ENCODE data around the gene KIAA1614.
"Not testable (repeated sequence)": the region's sequence is repeated elsewhere in the genome, so short reads cannot be mapped to it uniquely, and the experiment has no call there.

The KIAA1614 gene

DNA sequence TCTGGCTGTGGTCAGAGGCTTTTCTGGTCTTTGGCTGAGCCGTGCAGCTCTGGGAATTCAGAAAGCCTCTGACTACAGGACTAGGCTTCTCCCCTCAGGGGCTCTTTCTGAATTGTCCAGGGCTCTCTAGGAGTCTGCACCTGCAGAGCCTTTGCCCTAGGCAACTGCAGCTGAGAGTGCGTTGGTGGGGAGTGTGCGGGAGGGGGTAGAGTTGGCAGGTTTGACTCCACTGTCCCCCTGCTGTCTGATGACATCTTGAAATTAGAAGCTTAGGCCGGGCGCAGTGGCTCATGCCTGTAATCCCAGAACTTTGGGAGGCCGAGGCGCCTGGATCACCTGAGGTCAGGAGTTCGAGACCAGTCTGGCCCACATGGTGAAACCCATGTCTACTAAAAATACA, 32.9 kb downstream of the KIAA1614 start:
- DNase-seq, result no peak

DNA sequence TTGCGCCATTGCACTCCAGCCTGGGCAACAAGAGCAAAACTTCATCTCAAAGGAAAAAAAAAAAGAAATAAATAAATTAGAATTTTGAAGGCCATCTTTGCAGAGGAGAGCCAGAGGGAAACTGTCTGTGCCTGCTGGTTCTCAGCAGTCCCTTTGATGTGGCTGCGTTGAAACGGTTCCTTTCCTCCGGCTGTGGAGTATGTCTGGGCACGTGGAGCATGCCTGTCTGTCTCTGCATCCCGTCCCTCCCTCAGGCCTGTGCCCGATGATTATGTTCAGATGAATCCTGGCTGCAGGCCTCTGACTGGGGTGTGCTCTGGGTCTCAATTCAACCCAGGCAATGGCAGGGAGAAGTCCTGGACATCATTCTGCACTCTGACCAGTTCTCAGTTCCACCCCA, 33.4 kb downstream of the KIAA1614 start:
- no peak for DNase-seq

DNA sequence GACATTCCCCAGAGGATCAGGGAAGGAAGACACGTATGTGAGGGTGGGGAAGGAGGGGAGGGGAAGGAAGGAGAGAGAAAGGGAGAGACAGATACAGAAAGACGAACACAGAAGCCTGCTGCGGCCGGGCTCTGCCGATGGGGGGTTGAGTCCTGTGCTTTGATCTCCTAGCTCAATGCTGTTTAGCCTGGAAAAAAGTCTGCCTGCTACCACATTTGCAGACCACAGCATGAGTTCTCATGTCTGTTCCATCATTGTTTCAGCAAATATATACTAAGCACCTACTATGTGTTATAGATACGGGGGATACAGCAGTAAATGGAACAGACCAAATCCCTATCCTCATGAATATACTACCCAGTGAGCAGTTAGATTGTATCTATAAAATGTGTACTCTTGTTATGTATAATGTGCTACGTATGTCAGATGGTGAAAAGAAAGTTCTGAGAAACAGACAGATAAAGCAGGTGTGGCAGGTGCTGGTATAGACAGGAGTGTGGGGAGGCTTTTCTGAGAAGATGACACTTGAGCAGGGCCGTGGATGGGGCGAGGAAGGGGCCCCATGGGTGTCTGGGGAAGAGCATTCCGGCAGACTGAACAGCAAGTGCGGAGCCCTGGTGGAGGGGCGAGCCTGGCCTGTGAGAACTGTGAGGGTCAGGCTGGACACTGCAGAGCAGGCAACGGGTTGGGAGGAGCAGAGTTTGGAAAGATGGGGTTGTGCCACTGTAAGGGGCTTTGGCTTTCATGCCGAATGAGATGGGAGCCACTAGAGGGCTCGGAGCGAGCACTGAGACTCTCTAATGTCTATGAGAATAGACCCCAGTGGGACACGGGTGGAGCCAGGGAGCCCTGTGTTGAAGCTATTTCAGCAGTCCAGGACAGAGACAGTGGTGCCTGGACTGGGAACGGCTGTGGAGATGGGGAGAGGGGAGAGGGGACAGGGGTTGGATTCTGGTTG, 34.1 kb downstream of the KIAA1614 start:
- DNase-seq, result no peak

DNA sequence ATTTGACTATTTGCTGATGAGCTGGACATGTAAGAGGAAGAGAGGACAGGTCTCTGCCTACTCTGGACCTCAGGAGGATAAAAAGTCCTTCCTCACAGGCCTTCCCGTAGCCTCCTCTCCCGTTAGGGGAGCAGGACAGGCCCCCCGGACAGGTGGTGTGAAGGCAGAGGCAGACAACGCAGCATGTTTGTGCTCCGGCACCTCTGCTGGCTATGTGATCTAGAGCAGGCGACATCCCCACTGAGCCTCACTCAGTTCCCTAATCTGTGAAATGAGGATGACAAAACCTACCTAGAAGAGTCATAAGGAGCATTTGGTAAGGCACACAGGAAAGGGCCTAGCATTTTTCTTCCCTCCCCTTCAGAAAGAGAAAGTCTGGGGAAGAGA, 34.8 kb downstream of the KIAA1614 start:
- DNase-seq, result no peak

DNA sequence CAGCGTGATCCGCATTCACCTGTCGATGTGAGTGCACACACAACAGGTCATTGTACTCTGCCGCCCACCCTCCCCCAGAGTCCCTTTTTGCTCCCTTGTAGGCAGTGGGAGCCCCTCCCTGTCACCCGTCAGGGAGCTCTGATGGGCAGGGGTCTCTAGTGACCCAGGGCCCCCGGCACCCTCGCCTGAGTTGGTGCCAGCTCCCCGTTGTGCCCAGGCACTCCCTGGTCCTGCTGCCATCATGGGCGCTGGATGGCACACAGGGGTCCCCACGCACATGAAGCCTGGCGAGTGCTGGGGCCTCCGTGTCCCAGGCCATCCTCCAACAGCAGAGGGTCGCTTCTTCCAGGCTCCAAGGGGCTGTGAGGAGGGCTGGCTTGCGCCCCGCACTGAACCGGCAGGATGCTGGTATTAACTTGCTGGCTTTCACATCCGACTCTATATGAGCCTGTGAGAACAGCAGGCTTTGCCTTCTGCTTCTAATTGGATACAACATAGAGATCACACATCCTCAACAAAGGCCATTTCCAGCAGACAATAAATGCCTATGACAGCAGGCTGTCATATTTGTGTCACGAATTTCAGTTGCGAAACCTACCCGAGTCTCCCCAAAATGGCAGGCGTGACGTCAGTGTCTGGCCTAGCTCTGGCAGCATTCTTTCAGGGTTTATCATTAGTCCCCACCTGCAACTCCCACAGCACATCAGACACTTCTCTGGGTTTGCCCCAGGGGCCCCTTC, 35.4 kb downstream of the KIAA1614 start:
- no peak for DNase-seq

DNA sequence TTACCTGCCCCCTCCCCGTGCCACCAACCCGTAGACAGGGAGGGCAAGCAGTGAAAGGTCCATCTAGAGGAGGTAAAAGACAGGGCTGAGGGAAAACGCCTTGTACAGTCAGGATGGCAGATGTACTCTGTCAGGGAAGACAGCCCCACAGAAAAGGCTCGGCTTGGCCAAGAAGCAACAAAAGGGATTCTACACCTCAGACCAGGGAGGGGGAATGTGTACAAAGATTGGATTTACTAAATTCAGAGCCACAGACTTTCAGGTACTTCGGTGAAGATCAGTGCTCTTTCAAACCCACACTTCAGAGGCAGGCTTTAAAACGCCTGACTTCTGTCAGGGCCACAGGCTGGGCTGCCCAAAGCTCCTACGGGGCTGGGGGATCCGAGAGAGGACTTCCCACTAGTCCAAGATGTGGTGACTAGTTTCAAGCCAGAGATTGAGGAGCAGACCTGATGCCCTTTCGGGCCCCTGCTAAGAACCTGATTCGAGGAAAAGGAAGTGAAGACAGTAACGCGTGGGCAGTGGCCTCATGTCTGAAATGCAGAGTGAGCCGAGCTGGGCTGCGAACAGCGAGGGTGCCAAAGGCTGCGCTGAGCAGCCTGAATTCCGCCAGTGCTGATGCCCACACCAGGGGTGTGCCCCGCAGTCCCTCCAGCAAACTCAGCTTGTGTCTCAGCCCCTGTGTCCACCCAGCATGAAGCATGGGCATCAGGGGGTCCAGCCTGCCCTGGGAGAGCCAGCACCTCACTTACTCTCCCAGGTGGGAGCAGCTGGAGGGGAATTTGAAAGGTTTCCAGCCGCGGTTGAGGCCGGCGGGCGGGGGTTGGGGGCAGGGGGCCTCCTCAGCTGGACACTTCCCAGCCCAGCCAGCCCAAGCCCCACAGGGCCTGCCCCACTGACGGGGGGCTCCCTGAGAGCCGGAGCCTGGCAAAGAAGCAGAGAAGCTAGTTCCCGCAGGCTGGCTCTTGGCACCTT, 36.2 kb downstream of the KIAA1614 start:
- no peak for DNase-seq

DNA sequence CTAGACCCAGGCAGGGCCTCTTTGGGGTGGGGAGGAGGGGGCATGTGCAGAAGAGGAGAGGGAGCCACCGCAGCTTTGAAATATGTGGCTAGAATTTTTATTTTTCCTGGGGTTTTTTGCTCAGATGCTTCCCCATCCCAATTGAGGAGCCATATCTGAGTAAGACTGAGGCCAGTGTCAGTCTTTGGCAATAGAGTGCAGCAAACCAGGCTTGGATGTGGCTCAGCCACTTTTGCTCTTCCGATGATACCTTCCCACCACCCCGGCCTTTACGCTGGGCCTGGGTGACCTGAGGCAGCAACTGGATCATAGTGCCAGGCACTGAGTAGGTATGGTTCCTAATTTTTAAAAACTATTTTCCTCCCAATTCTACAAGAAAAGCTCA, 36.9 kb downstream of the KIAA1614 start:
- no peak for DNase-seq

DNA sequence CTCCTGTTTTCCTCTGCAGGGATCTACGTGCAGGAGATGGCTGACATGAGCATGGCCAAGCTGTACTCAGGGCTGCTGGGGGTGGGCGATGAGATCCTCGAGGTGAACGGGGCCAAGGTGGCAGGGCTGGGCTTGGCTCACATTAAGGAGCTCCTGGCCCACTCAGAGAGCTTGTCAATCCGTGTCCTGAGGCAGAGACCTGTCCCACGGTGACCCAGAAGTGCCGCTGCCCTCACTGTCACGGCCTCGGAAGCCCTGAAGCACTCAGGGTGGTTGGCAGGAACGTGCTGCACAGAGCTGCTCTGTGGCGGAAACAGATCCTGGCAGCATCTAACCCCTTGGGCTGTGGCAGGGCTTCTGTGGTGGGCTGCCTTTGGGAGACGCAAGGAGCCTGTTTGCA, 37.6 kb downstream of the KIAA1614 start:
- no peak for DNase-seq

DNA sequence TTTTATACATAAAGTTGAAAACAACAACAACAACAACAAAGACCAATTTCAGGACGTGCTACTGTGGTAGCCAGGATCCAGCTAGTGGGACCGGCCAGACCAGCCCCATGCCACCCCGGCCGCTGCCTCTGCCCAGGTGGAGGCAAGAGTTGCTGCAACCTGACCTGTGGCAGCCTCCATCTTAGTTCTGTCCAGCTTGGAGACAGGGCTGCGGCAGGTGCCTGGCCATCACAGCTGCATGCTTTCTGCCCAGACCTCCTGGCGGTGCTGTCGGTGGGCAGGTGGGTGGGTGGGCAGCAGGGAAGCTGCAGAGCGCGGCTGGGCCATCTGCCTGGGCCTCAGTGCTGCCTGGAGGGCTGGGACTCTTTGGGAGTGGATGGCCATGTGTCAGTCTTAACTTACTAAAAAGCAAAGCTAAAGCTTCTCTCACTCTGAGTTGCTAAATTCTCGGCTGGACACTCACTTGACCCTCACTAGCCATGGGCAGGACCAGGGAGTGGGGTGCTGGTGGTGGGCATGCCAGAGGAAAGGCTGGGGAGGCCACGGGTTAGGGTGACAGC, 38.6 kb downstream of the KIAA1614 start:
- DNase-seq, result no peak

DNA sequence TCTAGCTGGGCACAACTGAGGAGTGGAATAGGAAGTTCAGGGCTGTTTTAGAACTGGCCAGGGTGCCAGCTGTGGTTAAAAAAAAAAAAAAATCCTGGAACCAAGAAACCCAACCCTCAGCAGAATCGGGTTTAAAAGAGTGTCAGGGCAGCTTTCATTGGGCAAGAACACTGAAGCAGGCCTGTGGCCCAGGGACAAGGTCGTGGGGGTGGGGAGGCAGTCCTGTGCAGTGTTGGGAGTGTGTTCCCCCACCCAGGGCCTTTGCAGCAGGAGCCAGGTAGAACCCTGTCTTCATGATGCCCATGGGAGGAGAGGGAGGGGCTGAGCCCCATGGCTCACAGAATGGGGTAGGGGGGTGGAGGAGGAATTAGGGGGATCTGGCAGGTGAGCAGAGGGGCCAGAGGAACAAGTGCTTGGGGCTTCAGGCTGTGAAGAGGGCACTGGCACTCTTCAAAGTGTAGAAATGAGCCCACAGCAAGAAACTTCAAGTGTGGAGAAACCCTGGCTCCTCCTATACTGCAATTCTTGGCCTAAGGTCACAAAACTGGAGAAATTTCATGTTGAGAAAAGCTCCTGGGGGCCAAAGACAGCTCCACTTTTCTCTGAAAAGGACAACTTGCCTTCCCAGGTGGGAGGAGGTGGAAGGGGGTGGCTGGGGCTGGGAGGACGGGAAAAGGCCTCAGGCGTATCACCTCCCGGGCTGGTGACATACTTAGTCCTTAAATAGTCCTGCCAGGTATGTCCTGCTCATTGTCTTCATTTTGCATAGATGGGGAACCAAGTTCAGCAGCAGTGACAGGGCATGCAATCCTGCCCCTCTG, 39.3 kb downstream of the KIAA1614 start:
- no peak for DNase-seq

DNA sequence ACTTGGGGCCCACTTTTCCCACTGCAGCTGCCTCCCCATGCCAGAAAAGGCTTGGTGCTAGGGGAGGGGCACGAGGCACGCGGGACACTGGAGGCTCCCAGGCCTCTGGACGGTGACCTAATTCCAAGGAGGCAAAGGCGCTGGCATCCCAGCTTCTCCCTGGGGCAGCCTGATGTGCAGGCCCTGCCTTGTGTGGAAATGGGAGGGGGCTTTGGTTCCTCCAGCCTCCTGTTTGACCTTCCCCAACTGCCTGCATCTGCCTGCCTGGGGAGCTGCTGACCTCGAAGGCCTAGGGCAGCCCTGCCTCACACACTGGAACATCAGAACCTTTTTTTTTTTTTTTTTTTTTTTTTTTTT, 39.9 kb downstream of the KIAA1614 start:
- no peak for DNase-seq

DNA sequence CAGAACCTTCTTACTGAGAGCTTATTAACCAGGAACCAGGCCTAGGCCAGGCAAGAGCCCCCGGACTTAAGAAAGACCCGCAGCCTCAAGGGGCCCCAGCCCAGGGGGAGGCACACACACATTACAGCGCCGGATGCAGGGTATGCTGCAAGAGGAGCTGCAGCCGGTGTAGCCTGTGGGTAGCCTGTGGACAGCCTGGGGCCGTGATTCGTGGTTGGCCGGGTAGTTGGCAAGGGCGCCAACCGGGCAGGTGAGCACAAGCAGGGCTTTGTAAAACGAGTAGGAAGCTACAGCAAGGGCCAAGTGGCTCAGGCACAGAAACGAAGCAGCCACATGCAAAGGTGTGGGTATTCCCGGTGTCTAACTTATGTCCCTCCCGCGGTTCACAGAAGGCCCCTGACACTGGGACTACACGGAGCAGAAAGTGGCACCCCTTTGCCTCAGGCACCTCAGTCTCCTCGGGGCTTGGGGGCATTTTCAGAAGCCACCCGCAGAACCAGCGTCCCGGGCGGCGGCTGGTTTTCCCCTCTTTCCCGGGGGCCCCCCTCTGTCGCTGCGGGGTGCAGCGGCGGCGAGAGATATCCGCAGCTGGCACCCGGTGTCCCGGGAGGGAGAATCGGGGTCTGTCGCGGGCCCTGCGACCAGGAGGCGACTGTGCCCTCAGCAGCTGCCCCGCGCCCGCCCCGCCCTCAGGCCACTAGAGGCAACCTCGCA, 40.8 kb downstream of the KIAA1614 start:
- no peak for DNase-seq

DNA sequence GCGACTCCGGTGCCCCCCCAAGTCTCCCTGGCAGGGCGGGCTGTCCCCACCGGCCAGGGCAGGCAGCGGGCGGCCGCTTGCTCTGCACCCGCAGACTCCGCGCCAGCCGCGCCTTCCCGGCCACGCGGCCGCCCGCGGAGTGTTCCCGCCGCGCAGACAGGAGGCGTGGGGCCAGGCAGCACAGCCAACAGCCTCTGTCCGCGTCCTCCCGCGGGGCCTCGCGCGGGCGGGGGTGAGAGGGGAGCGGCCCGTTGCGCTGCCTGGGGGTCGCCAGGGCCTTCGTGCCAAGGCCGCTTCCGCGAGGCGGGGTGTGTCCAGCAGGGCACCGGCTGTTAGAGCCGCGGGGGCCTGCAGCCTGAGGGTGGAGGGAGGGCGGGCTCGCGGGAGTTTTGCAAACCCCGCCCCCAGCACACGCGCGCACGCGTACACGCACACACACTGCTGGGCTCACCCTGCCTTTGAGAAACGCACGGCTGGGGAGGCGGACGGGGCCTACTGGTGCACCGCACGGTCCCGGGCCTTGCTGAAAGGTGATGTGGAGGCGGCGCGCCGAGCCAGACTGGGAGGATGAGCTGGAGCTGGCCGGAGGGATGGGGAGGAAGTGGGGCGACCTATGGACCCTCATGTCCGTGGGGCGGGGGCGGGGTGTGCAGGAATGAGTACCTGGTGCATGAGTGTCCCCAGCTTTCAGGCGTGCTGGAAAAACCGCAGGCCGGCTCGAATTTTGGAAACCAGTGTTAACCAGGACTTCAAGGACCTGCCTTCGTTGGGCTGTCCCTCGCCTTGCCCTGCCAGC, 41.5 kb downstream of the KIAA1614 start:
- DNase-seq, result no peak

DNA sequence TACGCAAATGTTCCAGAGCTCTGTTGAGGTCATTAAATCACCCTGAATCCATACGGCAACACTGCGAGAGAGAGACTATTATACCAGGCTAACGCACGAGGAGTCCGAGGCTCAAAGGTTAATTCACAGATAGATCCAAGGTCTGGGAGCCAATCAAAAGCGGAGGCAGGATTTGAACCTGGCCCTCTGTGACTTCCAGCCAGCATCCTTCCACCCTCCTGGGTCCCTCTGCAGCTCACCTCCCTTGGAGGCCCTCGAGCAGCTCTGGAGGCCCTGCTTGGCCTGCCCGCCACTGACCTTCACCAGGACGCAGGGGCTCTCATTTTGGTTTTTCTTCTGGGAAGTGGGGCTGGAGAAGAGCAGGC, 42.1 kb downstream of the KIAA1614 start:
- no peak for DNase-seq

DNA sequence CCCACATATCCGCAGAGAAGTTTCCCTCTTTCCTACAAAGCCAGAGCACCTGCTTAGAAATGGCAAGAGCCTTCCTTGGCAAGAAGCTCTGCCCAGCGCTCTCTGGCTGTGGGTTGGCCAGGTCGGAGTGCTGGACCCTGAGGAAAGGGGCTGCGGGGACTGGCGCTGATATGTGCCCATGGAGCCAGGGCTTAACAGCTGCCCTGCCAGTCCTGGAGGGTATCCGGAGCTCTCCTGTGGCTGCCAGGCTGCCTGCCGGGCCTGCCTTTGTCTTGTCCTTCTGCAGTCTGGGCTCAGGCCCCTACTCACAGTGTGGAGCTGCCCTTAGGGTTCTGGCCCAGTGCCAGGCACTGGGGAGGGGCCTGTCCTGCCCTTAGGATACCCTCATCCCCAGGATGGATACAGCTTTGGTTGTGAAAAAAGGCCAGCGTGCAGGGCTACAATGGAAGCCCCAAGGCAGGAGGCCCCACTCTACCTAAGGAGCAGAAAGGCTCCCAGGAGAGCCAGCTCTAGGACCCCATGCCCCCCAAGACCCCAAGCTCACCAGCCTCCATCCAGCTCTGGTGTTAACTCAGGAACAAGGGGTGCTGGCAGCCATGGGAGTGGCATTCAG, 43.4 kb downstream of the KIAA1614 start:
- no peak for DNase-seq

DNA sequence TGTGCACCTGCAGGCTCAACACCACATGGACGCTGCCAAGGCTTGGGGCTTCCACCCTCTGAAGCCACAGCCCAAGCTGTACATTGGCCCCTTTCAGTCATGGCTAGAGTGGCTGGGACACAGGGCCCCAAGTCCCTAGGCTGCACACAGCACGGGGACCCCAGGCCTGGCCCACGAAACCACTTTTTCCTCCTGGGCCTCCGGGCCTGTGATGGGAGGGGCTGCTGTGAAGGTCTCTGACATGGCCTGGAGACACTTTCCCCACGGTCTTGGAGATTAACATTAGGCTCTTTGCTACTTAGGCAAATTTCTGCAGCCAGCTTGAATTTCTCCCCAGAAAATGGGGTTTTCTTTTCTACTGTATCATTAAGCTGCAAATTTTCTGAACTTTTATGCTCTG, 46.9 kb downstream of the KIAA1614 start:
- DNase-seq, result not testable (repeated sequence)

DNA sequence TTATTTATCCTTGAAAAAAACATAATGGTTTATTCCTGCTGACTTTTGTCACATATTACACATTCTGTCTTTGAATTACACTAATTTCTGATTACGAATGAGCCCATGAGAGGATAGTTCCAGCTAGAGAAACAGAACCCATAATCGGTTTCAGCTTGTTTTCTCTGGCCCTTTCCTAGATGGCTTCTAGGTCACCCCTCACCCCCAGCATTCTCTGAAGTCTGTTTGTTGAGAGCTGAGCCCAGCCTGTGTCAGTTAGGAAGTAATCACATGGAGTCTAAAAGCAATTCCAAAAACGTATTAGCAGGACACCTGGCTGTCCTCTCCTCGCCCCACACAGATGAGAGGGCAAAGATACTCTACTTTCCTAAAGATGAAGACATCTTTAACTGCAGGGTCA, 48.9 kb downstream of the KIAA1614 start:
- no peak for DNase-seq

DNA sequence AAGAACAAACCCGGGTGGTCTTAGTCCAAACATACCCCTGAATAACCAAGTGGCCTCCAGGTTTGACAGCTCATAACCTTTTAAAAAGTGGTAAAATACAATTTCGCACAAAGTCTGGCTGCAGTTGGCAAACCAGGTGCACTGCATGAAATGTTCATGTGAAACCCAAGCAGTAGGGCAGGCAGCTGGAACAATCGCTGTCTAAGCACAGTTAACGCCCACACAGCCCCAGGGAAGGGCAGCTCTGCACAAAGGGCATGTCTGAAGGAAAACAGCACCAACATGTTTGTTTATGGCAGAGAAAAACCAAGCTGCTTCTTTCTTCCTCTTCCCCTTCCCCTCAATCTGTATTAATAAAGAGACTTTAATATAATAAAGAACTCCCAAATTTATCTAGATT, 49.5 kb downstream of the KIAA1614 start:
- no peak for DNase-seq

DNA sequence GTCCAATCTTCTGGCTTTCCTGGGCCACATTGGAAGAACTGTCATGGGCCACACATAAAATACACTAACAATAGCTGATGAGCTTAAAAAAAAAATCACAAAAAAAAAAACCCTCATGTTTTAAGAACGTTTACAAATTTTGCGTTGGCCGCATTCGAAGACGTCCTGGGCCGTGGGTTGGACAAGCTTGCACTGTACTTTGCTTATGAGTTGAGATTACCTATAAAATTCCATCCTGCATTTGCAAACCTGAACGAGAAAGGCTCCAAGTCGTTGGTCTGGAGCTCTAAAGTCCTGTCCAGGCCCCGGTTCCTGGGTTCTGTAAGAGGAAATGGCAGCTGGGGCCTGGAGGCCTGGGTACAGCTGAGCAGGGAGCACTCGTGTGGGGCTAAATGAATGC, 51.4 kb downstream of the KIAA1614 start:
- DNase-seq, result no peak

DNA sequence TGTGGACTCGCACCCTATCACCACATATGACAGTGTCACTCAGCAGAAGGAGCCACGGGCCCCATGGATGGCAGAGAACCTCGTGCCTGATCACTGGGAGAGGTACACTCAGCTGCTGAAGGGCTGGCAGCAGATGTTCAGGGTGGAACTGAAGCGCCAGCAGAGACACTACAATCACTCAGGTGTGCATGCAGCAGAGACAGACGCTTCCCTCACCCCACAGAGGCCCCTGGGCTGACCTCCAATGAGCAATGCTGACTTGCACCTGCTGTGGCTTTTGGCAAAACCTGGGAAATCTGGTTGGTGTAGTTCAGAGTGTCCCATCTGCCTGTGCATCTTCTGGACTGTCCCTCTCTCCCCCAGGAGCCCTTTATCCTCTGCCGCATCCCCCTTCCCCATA, 51.9 kb downstream of the KIAA1614 start:
- DNase-seq, result no peak

Data from cortex of kidney (tissue), 1 donor.